Fibroblast of skin of left quadriceps (primary cell): ENCODE measurements around the gene S1PR5.
A peak's percentile ranks its signal among the peaks of the same experiment; 100 is the strongest.
"Not testable (repeated sequence)": the region's sequence is repeated elsewhere in the genome, so short reads cannot be mapped to it uniquely, and the experiment has no call there.

ENCODE experiments used
- DNase-seq, 2 experiments: peaks; one replicate each; pipeline ENCODE4 v3.0.0-alpha.2; 2013; ENCODE audit warnings: low read depth in 2 of 2

Gene S1PR5

DNA sequence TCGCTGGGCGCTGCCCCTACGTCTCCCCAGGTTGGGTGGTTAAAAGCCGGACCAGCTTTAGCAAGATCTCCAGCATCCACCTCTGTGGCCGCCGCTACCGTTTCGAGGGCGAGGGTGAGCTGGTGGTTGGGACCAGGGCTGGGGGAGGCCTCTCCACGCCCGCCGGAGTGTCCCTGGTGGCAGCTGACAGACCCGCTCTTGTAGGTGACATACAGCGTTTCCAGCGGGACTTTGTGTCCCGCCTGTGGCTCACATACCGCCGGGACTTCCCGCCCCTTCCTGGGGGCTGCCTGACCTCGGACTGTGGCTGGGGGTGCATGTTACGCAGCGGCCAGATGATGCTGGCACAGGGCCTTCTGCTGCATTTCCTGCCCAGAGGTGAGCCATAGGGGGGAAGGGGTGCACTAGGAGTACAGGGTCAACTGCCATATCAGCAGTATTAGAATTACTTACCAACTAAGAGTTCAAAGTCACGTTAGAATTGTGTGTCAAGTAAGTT lies 27.6 kb upstream of the S1PR5 start:
- DNase-seq: no peak

DNA sequence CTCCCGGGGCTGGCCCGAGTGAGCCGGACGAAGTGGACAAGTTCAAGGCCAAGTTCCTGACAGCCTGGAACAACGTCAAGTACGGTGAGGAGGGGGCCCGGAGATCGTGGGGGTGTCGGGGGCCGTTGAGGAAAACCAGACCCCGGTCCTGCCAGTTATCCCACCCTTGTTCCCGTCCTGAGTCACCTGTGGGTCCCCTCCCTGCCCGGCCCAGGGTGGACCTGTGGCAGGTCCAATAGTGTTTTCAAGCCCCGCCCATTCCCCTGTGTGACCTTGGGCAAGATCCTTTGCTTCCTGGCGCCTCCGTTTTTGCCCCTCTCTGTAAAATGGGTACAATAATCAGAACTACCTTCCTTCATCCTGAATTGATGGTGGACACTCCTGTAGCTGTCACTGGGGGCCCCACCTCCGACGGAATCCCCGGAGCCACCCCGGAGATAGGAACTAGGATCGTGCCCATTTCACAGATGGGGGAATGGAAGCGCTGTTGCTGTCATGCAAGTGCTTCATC lies 27.1 kb upstream of the S1PR5 start:
- no peak for DNase-seq

DNA sequence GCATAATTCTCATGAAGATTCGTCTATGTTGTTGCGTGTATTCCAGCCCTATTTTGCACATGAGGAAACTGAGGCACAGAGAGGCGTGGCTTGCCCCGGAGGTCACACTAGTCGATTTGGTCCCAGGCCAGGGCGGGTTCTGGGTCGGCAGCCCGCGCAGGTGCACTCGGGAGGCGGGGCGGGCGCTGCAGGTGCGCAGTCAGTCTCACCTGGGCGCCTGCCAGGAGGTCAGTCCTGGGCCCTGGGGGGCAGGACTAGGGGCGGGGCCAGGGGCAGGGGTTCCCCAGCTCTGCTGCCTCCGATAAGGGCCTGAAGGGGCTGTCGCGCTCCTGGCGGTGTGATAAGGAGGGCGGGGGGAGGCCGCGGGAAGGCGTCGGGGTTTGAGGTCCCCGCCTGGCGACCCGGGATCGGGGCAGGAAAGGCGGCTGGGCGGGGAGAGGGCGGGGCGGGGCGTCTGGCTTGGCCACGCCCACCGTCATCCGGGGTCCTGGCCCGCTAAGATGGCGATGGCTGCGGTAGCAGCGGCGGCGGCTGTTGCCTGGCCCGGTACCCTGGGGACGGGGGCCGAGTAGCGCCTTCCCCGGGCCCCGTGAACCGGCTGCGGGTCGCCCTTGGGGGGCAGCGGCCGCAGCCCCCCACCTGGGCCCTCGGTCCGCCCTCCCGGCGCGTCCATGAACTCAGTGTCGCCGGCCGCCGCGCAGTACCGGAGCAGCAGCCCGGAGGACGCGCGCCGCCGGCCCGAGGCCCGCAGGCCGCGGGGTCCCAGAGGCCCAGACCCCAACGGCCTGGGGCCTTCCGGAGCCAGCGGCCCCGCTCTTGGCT lies 26.4 kb upstream of the S1PR5 start, which contains the start of gene ATG4D:
Gene ATG4D (plus strand): TSS at position 485 of the 822 bp plus-strand sequence. CDS start 187 bp downstream, at position 672.
- DNase-seq: peak in 1 of 2 experiments; percentile 30

DNA sequence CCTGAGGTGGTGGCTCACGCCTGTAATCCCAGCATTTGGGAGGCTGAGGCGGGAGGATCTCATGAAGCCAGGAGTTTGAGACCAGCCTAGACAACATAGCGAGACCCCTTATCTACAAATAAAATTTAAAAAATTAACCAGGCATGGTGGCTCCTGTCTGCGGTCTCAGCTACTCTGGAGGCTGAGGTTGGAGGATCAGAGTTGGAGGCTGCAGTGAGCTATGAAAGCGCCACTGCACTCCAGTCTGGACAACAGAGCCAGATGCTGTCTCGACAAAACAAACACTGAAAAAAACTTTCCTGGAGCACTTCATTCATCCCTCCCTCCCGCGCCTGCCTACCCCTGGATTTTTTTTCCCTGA lies 25.8 kb upstream of the S1PR5 start:
- DNase-seq: no peak

DNA sequence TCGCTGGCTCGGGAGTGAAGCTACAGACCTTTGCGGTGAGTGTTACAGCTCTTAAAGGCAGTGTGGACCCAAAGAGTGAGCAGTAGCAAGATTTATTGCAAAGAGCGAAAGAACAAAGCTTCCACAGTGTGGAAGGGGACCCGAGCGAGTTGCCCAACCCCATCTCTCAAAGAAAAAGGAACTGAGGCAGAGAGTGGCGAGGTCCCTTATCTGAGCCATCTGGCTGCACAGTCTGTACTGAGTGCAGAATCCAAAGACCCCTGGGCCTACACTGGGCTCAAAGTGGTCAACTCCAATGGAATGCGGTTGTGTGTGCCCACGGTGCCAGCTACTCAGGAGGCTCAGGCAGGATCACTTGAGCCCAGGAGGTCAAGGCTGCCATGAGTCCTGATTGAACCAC lies 21.8 kb upstream of the S1PR5 start:
- not testable (repeated sequence) for DNase-seq

DNA sequence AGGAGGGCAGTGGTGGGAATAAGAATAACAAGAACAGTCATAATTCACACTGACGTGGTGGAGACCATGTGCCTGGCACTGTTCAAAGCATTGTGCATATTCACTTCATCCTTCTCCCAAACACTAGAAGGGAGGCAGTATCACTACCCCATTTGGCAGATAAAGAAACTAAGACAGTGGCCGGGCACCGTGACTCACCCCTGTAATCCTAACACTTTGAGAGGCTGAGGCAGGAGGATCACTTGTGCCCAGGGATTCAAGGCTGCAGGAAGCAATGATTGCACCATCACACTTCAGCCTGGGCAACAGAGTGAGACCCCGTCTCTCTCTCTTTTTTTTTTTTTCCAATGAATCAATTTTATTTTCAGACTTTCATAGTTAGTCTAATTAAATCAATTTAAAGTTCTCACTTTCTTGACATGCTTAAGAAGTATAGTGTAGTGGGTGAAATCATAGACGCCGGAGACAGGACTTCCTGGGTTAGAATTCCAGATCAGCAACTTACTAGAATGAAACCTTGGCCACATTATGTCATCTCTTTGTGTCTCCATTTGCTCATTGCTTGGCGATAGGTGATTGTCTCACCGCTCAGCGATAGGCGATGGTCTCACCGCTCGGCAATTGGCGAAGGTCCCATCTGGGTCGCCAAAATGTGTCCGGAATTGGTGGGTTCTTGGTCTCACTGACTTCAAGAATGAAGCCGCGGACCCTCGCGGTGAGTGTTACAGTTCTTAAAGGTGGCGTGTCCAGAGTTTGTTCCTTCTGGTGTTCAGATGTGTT lies 21.1 kb upstream of the S1PR5 start:
- DNase-seq: no peak

DNA sequence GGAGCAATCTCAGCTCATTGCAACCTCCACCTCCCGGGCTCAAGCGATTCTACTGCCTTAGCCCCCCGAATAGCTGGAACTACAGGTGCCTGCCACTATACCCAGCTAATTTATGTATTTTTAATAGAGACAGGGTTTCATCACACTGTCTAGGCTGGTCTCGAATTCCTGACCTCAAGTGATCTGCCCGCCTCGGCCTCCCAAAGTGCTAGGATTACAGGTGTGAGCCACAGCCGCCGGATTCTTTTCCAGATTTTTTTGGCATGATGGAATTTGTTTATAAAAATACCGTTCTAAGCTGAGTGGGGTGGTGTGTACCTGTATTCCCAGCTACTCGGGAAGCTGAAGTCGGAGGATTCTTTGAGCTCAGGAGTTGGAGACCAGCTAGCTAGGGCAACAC lies 20.4 kb upstream of the S1PR5 start:
- no peak for DNase-seq

DNA sequence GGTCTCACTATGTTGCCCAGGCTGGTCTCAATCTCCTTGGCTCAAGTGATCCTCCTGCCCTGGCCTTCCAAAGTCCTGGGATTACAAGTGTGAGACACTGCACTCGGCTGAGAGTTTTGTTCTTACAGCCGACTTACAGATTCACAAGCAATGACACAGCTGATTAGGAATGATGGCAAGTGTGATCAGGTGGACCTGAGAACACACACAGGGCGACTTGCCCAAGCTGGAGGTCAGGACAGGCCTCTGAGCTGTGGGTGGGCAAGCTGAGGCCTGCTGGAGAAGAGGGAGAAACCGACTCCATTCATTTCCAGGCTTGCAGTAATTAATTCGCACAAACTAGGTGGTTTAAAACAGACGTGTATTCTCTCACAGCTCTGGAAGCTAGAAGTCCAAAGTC lies 18.4 kb upstream of the S1PR5 start:
- no peak for DNase-seq

DNA sequence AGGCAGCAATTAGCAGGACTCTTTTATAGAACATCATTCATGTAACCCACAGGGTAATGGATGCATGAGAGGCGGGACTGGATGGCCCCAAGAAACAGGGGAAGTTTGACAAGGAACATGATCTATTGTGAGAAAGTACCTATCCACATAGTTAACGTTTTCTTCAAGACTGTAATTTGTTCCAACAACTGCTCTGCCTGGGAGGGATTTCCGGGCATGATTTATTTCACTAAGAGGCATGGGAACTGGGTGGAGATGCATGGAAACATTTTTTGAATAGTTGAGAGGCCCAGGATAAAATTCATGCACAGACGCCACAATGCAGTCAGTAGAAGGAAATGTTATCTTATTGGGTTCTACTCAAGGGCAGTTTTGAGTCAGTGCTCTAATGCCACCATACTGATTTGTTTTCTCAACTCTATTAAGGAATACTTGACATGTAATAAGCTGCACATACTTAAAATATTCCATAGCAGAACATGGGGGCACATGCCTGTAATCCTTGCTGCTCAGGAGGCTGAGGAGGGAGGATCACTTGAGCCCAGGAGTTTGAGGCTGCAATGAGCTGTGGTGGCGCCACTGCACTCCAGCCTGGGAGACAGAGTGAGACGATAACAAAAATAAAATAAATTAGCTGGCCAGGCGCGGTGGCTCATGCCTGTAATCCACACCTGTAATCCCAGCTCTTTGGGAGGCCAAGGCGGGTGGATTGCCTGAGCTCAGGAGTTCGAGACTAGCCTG lies 16.6 kb upstream of the S1PR5 start:
- DNase-seq: peak; percentile 71 to 72

DNA sequence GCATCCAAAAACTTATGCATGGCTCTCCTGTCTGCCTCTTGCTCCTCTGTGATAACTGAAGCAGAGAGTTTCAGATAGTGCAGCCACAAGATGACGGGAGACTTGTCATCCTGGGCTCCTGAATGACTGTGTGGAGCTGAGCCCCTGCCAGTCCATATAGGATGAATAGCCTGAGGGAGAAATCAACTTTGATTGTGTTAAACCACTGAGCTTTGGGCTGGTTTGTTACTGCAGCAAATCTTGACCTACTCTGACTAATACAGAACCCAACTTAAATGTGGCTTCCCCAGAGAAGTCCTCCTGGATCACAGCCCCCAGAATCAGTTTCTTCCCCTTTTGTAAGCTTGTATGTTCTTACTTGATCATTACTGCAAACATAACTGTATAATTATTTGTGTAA lies 15.2 kb upstream of the S1PR5 start:
- no peak for DNase-seq

DNA sequence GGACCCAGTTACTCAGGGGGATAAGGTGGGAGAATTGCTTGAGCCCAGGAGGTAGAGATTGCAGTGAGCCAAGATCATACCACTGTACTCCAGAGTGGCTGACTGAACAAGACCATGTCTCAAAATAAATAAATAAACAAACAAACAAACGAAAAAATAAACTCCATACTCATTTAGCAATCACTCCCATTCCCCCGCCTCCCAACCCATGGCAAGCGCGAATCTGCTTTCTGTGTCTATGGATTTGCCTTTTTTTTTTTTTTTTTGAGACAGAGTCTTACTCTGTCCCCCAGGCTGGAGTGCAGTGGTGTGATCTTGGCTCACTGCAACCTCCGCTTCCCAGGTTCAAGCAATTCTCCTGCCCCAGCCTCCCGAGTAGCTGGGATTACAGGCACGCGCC lies 9.6 kb upstream of the S1PR5 start:
- not testable (repeated sequence) for DNase-seq

DNA sequence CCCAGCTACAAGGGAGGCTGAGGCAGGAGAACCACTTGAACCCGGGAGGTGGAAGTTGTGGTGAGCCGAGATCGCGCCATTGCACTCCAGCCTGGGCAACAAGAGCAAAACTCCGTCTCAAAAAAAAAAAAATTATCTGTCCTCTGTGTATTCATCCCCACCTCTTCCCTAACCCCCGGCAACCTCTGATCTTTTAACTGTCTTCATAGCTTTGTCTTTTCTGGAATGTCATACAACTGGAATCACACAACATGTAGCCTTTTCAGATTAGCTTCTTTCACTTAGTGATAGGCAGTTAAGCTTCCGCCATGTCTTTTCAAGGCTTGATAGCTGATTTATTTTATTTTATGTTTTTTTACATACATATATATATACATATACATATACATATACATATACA lies 8.4 kb upstream of the S1PR5 start:
- no peak for DNase-seq

DNA sequence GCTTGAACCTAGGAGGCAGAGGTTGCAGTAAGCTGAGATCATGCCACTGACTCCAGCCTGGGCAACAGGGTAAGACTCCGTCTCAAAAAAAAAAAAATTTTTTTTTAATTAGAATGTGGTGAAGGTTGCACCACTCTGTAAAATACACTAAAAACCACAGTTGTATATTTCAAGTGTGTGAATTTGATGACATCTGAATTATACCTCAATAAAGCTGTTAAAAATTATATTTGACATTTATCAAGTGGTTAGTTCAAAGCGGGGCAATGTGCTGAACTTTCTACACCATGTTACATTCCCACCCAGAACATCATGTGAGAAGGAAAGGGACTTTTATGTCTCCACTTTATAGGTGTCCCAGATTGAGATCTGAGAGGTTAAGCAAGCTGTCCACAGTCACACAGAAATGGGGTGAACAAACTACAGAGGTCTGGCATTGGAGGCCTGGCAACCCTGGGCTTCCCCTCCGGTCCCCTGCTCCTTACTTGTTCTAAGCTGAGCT lies 5.9 kb upstream of the S1PR5 start:
- DNase-seq: no peak

DNA sequence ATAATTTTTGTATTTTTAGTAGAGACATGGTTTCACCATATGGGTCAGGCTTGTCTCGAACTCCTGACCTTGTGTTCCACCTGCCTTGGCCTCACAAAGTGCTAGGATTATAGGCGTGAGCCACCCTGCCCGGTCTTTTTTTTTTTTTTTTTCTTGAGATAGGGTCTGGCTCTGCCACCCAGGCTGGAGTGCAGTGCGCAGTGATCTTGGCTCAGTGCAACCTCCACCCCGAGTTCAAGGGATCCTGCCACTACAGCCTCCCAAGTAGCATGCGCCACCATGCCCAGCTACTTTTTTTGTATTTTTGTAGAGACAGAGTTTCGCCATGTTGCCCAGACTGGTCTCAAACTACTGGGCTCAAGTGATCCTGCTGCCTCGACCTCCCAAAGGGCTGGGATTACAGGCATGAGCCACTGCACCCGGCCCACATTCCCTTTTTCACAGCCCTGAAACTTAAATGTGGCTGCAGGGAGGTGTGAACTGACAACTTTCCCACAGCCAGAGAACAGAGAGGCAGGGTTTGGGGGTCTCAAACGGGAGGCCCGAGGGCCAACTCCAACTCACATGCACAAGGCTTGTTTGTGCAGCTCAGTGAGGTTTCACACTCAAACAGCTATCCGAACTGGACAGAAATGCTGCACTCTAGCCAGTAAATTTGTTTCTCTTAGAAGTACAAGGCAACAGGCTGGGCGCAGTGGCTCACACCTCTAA lies 4.4 kb upstream of the S1PR5 start:
- DNase-seq: no peak

DNA sequence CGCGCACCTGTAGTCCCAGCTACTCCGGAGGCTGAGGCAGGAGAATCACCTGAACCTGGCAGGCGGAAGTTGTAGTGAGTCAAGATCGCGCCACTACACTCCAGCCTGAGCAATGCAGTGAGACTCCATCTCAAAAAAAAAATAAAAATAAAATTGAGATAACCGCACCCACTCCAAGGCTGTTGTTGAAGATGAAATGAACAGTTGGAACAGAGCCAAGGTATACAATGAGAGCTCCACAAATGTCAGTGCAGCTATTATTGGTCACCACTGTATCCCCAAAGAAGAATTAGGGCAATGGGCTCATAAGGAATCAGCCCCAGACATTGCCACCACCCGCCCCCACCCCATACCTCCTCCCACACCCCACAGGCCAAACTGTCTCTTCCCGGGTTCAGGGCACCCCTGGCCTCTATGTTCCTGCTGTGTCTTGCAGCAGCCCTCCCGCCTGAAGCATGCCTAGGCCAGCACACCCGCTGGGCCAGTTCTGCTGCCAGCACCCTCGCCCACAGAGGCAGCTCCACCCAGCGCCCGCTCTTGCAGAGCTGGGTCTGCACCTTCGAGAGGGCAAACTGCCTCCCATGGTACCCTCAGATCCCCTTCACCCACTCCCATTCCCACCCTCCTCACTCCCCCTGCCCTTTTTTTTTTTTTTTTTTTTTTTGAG lies 3.5 kb upstream of the S1PR5 start:
- DNase-seq: no peak

DNA sequence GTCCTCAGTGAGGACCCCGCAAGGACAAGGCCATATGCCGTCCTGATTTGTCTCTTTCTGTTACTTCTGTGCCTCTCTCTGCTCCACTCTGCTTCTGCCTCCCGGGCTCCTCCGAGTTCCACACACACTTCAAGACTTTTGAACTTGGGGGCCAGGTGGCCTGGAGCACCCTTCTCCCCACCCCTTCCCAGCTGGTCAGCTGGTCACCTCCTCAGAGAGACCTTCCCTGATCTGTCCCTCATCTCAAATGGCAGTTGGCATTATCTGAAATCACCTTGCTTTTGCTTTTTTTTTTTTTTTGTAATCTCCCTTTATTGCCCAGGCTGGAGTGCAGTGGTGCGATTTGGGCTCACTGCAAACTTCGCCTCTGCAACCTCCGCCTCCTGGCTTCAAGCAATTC lies 2.2 kb upstream of the S1PR5 start:
- DNase-seq: no peak

DNA sequence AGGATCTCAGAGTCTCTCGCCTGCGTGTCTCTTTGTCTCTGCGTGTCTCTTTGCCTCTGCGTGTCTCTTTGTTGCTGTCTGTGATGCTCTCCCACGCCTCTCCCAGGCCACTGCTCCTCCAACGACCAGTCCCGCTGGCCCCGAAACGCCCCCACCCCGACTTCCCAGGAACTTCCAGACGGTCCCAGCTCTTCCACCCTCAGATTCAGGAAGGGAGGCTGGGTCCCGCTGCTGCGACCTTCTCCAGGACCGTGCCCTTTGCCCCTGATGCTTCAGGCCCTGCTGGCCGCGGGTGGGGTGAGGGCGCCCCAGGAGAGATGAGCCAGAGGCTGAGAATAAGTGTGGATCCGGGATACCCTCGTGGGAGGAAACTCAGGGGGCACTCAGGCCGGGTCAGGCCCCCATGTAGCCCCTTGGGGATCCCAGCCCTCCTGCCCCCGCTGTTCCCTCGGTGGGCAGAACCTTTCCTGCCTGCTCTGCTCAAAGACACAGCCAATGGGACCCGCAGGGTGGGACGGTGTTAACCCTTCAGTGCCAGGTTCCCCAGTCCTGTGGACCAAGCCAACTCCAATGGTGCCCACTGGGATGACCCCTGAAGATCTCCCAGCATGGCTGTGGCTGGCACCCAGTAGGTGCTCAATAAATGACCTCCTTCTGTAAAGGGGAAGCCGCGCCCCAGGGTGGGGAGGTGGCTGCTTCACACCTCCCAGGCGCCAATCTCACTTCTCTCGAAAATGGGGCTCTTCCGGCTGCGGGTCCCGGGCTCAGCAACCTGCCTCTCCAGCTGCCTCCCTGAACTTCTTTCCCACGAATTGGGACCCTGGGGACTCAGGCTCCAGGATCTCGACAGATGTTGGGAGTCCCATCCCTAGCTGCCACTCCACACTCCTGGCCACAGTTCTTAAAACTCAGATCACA lies 1.5 kb upstream of the S1PR5 start:
- no peak for DNase-seq

DNA sequence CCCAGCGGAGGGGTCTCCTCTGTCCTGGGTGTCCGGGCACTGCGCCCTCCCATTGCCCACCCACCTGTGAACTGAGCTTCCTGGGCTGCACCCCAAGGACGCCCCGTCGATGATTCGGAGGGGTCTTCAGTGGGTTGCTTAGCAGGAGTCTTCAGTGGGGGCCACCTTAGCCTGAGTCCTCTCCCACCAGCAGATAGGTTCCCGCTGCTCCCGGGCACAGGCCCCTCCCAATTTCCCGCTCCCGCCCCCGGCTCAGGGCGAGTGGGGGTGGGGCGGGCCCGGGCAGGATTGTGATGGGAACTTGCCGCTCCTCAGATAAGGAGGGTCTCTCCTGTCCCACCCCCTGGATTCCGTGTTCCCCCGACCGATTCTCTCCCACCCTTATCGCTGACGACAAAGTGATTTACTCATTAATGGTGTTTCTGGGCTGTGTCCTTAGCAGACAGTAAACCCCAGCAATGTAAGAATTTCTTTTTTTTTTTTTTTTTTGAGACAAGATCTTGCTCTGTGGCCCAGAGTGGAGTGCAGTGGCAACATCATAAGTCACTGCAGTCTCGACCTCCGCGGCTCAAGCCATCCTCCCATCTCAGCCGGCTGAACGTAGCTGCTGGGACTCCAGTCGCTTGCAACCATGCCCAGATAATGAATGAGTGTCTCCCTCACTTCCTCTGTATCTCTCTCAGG lies 655 bp upstream of the S1PR5 start:
- no peak for DNase-seq
